Esophagus (tissue), 2 donors: Measurements from ENCODE around the gene UTP11. TPM values are rescaled to one million over a fixed set of nuclear protein-coding genes. Genes with fewer than 3 reads are reported as not detected.
A peak's percentile ranks its signal among the peaks of the same experiment; 100 is the strongest.

ENCODE experiments used
- H3K27ac ChIP-seq, 2 donors: one replicate each; pipeline ENCODE4 v1.5.1; 2013; ENCODE audit warnings: low read depth in 2 of 2, mild to moderate bottlenecking in 2 of 2, inconsistent platforms in 1 of 2, low read length in 1 of 2, moderate library complexity in 1 of 2
- H3K27me3 ChIP-seq, 2 donors: one replicate each; pipeline ENCODE4 v1.6.1; 2013; ENCODE audit warnings: low read length in 2 of 2, control low read depth in 1 of 2, mild to moderate bottlenecking in 1 of 2; ENCODE audit not compliant: insufficient read depth in 2 of 2, control insufficient read depth in 1 of 2
- H3K36me3 ChIP-seq, 2 donors: one replicate each; pipeline ENCODE4 v1.6.1; 2013; ENCODE audit warnings: low read length in 1 of 2; ENCODE audit not compliant: control insufficient read depth in 2 of 2, insufficient read depth in 2 of 2
- H3K4me1 ChIP-seq, 2 donors: one replicate each; pipeline ENCODE4 v1.6.1; 2013; ENCODE audit warnings: low read length in 1 of 2; ENCODE audit not compliant: control insufficient read depth in 2 of 2, insufficient read depth in 2 of 2
- H3K4me3 ChIP-seq, 2 donors: one replicate each; pipeline ENCODE4 v1.5.1; 2013; ENCODE audit warnings: low read length in 2 of 2, mild to moderate bottlenecking in 2 of 2, low read depth in 1 of 2, moderate library complexity in 1 of 2
- H3K9me3 ChIP-seq, 2 donors: one replicate each; pipeline ENCODE4 v1.6.1; 2013; ENCODE audit warnings: mild to moderate bottlenecking in 2 of 2, low read depth in 1 of 2, low read length in 1 of 2, moderate library complexity in 1 of 2; ENCODE audit not compliant: control insufficient read depth in 2 of 2, insufficient read depth in 1 of 2
- WGBS, 2 donors: extraction: QIAGEN DNeasy Blood & Tissue Kit; methylation state at CpG; one replicate each; pipeline ENCODE4 v1.1.7; 2013; 5-methylcytosine and 5-hydroxymethylcytosine counted together
- polyA plus RNA-seq, 2 donors: library from polyadenylated mRNA; stranded (reverse); fragments of 200-250 nt; gene quantifications; one replicate each; pipeline ENCODE4 v1.2.3, GENCODE V29; 2013
- donor health status: healthy with polysubstance abuse.
- donor health status: Bipolar disorder and iron deficiency.

UTP11 gene
- polyA plus RNA-seq, 2 donors: 16.3 to 32.0 TPM

DNA sequence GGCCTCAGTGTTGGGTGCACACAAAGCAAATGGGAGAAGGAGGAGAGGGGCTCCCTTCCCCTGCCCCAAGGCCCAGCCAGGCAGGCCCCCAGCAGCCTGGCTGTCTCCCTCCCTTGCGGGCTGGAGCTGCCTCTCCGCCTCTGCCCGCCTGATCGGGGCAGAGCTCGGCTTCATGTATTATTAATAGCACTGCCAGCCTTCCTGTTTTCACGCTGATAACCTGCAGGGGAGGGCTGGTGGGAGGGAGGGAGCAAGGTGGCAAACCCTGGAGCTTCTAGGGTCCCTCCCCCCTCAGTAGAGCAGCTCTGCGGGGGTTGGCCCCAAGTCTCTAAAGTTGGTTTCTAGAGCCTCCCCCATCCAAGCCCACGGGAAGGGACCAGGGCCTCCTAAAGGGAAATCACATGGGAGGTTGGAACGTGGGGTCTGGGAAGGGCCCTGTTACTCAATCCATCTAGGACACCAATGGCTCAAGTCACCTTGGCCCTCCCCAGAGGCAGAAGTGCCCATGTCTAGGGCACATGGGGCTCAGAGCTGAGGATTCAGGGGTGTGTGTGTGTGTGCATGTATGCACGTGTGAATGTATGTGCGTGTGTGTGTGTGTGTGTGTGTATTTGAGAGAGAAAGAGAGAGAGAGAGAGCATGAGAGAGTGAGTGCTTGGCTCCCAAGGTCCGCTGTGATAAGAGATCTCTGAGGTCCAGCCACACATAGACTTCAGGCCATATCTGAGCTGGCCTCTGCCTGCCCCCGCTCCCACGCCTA is 55.9 kb downstream of the UTP11 start:
- 54 to 68% methylated on average over 14 of the region's 14 CpGs for WGBS, 2 donors
- Histone ChIP-seq H3K4me3 (no peak overlapping the region), H3K4me1 (peaks cover 2 to 13% of the 10 kb centered on the region in 2 donors)

DNA sequence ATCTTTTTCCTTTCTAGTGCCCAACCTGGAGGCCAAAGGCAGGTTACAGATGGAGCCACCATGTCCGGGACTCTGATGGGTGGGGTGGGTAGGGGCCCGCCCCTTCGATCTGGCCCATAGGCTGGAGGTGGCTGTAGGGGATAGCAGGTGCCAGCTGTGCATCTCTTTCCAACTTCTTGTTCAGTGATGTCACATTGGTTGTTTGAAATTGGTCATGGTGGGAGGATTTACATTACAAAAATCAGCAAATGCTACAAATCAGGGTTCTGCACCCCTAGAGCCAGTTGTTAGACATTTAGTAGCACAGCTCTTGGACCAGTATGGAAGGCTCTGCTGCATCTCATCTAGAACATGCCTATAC is 56.4 kb downstream of the UTP11 start:
- Histone ChIP-seq H3K9me3 (no peaks in the 10 kb centered on the region), H3K27me3 (no peaks in the 10 kb centered on the region), H3K4me3 (no peak overlapping the region), H3K27ac (no peak overlapping the region), H3K36me3 (no peaks in the 10 kb centered on the region), H3K4me1 (peaks cover 2 to 16% of the 10 kb centered on the region in 2 donors)
- WGBS, 2 donors: 84 to 86% methylated on average over 3 of the region's 3 CpGs

More for the DNA sequence above, 55.9 kb downstream of the UTP11 start:
- H3K27me3 ChIP-seq: no peaks in the 10 kb centered on the region
- no peaks in the 10 kb centered on the region for H3K9me3 ChIP-seq
- no peak overlapping the region for H3K27ac ChIP-seq
- no peaks in the 10 kb centered on the region for H3K36me3 ChIP-seq

DNA sequence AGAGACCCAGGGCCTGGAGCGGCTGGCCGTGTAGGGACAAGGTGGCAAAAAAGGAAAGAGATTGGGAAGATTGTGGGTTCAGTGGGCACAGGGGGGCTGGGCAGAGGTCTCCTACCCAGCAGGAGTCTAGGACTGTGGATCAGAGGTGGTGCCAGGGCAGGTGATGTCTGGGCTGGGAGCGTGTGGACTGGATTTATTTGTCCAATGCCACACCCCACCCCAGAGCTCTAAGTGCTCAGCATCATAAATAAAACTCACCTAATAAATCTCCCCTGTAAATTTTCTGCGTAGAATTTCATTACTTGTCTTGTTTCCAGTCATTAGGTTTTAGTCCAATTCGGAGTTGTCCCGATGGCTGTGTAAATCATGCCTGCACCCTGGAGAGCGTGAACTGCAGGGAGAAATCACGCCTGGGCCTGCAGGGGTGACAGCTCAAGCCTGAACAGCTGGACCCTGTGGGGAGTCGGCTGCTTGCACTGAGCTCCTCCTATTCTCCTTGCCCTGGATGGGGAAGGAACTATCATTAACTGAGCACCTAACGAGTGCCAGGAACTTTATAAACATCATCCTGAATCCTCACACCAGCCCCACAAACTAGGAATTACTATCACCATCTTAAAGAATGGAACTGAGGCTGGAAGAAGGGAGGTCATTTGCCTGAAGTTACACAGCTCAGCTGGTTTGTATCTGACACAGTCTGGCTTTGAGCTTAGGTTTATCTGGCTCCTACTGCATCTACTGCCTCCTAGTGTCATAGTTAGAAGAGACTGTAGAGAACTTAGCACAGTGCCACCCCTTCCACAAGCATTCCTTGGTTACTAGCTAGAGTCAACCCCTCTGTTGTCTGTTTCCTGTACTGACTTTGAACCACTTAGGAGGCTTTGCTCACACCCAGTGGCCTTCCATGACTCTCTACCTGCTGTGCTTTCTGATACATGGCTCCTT is 59.0 kb downstream of the UTP11 start:
- 36 to 40% methylated on average over 10 of the region's 10 CpGs for WGBS, 2 donors
- no peaks in the 10 kb centered on the region for H3K27me3 ChIP-seq

DNA sequence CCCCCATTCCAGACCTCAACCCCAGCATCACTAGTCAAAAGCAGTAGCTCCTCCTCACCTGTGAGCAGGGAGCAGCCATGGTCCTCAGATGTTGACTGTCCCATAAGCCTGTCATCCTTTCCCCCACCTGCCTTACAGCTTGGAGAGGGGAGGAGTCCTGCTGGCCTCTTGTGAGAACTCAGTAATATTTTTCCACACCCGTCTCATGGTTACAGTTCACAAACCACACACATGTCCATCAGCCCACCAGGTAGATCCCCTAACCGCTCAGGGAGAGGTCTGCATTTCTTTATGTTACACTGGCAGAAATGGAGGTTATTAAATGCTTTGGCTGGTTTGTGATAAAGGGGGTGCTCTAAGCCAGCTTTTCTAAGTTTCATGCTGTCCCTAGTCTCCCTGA is 60.3 kb downstream of the UTP11 start:
- no peak overlapping the region for H3K4me3 ChIP-seq
- no peaks in the 10 kb centered on the region for H3K36me3 ChIP-seq
- H3K27ac ChIP-seq: peak overlapping the region in 1 of 2 donors; percentile 37
- H3K4me1 ChIP-seq: peaks cover 2 to 14% of the 10 kb centered on the region in 2 donors
- no peaks in the 10 kb centered on the region for H3K27me3 ChIP-seq
- H3K9me3 ChIP-seq: no peaks in the 10 kb centered on the region
- WGBS, 2 donors: 74 to 78% methylated on average over 2 of the region's 2 CpGs

More for the DNA sequence above, 59.0 kb downstream of the UTP11 start:
- no peak overlapping the region for H3K4me3 ChIP-seq
- H3K27ac ChIP-seq: peak overlapping the region in 1 of 2 donors; percentile 54
- no peaks in the 10 kb centered on the region for H3K9me3 ChIP-seq
- peaks cover 2 to 14% of the 10 kb centered on the region in 2 donors for H3K4me1 ChIP-seq
- no peaks in the 10 kb centered on the region for H3K36me3 ChIP-seq

GRCh38 chr1:38073534-38074301 is 61.2 kb downstream of the UTP11 start:
- Histone ChIP-seq H3K4me3 (no peak overlapping the region), H3K9me3 (no peaks in the 10 kb centered on the region), H3K4me1 (peaks cover 0 to 14% of the 10 kb centered on the region in 2 donors), H3K36me3 (no peaks in the 10 kb centered on the region), H3K27me3 (no peaks in the 10 kb centered on the region), H3K27ac (peak overlapping the region; percentile 51 to 80)
- 22 to 35% methylated on average over 9 of the region's 9 CpGs for WGBS, 2 donors

- Histone ChIP-seq H3K27ac (peak overlapping the region; percentile 51 to 80), H3K4me1 (peaks cover 0 to 14% of the 10 kb centered on the region in 2 donors), H3K4me3 (no peak overlapping the region), H3K27me3 (no peaks in the 10 kb centered on the region), H3K36me3 (no peaks in the 10 kb centered on the region), H3K9me3 (no peaks in the 10 kb centered on the region)
- 54 to 70% methylated on average over 4 of the region's 4 CpGs for whole genome bisulfite sequencing, 2 donors
These were observed 61.8 kb downstream of the UTP11 start for GRCh38 chr1:38074302-38074677.

Other genes starting within 250 kb of the UTP11 start
- gene EPHA10, start 247.6 kb upstream of the UTP11 start, polyA plus RNA-seq: under 1 TPM; 0.24 to 0.38 TPM
- 1 to 10 TPM; 3.1 to 3.4 TPM for gene MANEAL, start 218.9 kb upstream of the UTP11 start, polyA plus RNA-seq
- 10 to 100 TPM; 19.3 to 39.0 TPM for gene C1orf122, start 204.9 kb upstream of the UTP11 start, polyA plus RNA-seq
- gene YRDC, start 204.5 kb upstream of the UTP11 start, polyA plus RNA-seq: 10 to 100 TPM in 1 of 2 donors, 1 to 10 TPM in 1; 8.9 to 15.6 TPM
- 1 to 10 TPM; 3.2 to 5.6 TPM for gene MTF1, start 153.1 kb upstream of the UTP11 start, polyA plus RNA-seq
- 1 to 10 TPM; 4.4 to 7.4 TPM for gene INPP5B, start 65.7 kb upstream of the UTP11 start, polyA plus RNA-seq
- gene SF3A3, start 22.7 kb upstream of the UTP11 start, polyA plus RNA-seq: 10 to 100 TPM; 10.6 to 21.4 TPM
- gene FHL3, start 7.2 kb upstream of the UTP11 start, polyA plus RNA-seq: 10 to 100 TPM in 1 of 2 donors, 1 to 10 TPM in 1; 8.3 to 13.7 TPM
- gene POU3F1, start 34.1 kb downstream of the UTP11 start, polyA plus RNA-seq: 1 to 10 TPM in 1 of 2 donors, under 1 TPM in 1; 0.22 to 1.4 TPM